ENCODE data around the gene WDR45B. TPM values are rescaled to one million over a fixed set of nuclear protein-coding genes. Genes with fewer than 3 reads are reported as not detected.

WDR45B gene
- polyA plus RNA-seq, 1 of the 3 experiments (the other 2 are of a cell fraction): 171 TPM

- Histone ChIP-seq H3K36me3 (replicated peaks in 1 of 2; ENCODE audit: control insufficient read depth in 1 of 2, insufficient read depth in 2 of 2, low read length in 1 of 2) (no peaks in the 10 kb centered on the region), H4K20me1 (ENCODE audit: insufficient read depth) (no peaks in the 10 kb centered on the region), H3K27ac (ENCODE audit: low read depth in 2 of 2, low read length in 1 of 2) (no peak overlapping the region), H3K79me2 (ENCODE audit: insufficient read depth) (no peaks in the 10 kb centered on the region), H2AFZ (ENCODE audit: low read depth) (no peak overlapping the region), H3K4me2 (no peak overlapping the region), H3K27me3 (ENCODE audit: insufficient read depth) (no peaks in the 10 kb centered on the region), H3K4me1 (ENCODE audit: control insufficient read depth in 1 of 2, insufficient read depth in 2 of 2, low read depth in 1 of 2, low read length in 1 of 2) (no peaks in the 10 kb centered on the region), H3K4me3 (ENCODE audit: low read depth in 2 of 2, low read length in 1 of 2) (no peak overlapping the region), H3K9me3 (peaks cover 6% of the 10 kb centered on the region), H3K9me2 (no peaks in the 10 kb centered on the region), H3K9ac (no peak overlapping the region), H3F3A (replicated peaks; ENCODE audit: insufficient read depth) (no peaks in the 10 kb centered on the region)
- TF ChIP-seq EZH2phosphoT487 (IDR thresholded peaks at IDR 0.05; ENCODE audit: borderline replicate concordance, low read depth) (no peak), POLR2AphosphoS5 (IDR thresholded peaks at IDR 0.05; ENCODE audit: low read depth, low read length) (no peak), SMC3 (IDR thresholded peaks at IDR 0.05; ENCODE audit: low read depth, low read length) (no peak), FOXJ3 (CRISPR knock-in tag; IDR thresholded peaks at IDR 0.05) (no peak), MEF2A (IDR thresholded peaks at IDR 0.05; ENCODE audit: borderline replicate concordance, low read depth) (no peak), FOXM1 (IDR thresholded peaks at IDR 0.05; ENCODE audit: low read depth) (no peak), NFIC (IDR thresholded peaks at IDR 0.05; ENCODE audit: borderline replicate concordance) (no peak)
- TF ChIP-seq, protein P1, sequence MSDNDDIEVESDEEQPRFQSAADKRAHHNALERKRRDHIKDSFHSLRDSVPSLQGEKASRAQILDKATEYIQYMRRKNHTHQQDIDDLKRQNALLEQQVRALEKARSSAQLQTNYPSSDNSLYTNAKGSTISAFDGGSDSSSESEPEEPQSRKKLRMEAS (IDR thresholded peaks at IDR 0.05; ENCODE audit: low read depth): no peak
- 87% methylated on average over 13 of the region's 13 CpGs for WGBS (ENCODE audit: low lambda C conversion rate)
- ChIA-PET CTCF (interaction anchor here (1.4 kb wide), 1 partner anchor 16 kb away, joined by 3 read pairs; no protein-coding TSS in a partner anchor), POLR2A (no interaction called here)
- no peak for DNase-seq
Observed at GRCh38 chr17:82684228-82684841, 36.1 kb upstream of the WDR45B start.

DNA sequence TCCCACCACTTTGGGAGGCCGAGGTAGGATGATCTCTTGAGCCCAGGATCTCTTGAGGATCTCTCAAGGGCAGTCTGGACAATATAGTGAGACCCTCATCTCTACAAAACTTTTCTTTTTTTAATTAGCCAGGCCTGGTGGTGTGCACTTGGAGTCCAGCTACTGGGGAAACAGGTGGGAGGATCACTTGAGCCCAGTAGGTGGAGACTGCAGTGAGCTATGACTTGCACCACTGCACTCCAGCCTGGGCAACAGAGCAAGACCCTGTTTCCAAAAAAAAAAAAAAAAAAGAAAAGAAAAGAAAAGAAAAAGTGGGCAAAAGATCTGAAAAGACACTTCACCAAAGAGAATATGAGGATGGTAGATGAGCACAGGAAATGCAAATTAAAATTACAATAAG, 35.3 kb upstream of the WDR45B start:
- TF ChIP-seq GATA2 (CRISPR knock-in tag; IDR thresholded peaks at IDR 0.05) (no peak), ELF1 (IDR thresholded peaks at IDR 0.05) (no peak), JUND (IDR thresholded peaks at IDR 0.05) (no peak), FOSL2 (IDR thresholded peaks at IDR 0.05; ENCODE audit: borderline replicate concordance, low read depth) (no peak), FOXM1 (IDR thresholded peaks at IDR 0.05; ENCODE audit: low read depth) (no peak), NRF1 (IDR thresholded peaks at IDR 0.05; ENCODE audit: low read depth, low read length) (no peak), RFX5 (IDR thresholded peaks at IDR 0.05; ENCODE audit: low read length) (no peak), POLR2AphosphoS5 (IDR thresholded peaks at IDR 0.05; ENCODE audit: low read depth, low read length) (no peak), GABPA (IDR thresholded peaks at IDR 0.05; ENCODE audit: low read depth) (no peak), FOXJ3 (CRISPR knock-in tag; IDR thresholded peaks at IDR 0.05) (no peak), RCOR1 (IDR thresholded peaks at IDR 0.05; ENCODE audit: low read length) (no peak)
- TF ChIP-seq, protein P2, sequence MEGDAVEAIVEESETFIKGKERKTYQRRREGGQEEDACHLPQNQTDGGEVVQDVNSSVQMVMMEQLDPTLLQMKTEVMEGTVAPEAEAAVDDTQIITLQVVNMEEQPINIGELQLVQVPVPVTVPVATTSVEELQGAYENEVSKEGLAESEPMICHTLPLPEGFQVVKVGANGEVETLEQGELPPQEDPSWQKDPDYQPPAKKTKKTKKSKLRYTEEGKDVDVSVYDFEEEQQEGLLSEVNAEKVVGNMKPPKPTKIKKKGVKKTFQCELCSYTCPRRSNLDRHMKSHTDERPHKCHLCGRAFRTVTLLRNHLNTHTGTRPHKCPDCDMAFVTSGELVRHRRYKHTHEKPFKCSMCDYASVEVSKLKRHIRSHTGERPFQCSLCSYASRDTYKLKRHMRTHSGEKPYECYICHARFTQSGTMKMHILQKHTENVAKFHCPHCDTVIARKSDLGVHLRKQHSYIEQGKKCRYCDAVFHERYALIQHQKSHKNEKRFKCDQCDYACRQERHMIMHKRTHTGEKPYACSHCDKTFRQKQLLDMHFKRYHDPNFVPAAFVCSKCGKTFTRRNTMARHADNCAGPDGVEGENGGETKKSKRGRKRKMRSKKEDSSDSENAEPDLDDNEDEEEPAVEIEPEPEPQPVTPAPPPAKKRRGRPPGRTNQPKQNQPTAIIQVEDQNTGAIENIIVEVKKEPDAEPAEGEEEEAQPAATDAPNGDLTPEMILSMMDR (IDR thresholded peaks at IDR 0.05): no peak
- TF ChIP-seq, protein P1 (IDR thresholded peaks at IDR 0.05; ENCODE audit: low read depth): no peak
- TF ChIP-seq, protein P3, sequence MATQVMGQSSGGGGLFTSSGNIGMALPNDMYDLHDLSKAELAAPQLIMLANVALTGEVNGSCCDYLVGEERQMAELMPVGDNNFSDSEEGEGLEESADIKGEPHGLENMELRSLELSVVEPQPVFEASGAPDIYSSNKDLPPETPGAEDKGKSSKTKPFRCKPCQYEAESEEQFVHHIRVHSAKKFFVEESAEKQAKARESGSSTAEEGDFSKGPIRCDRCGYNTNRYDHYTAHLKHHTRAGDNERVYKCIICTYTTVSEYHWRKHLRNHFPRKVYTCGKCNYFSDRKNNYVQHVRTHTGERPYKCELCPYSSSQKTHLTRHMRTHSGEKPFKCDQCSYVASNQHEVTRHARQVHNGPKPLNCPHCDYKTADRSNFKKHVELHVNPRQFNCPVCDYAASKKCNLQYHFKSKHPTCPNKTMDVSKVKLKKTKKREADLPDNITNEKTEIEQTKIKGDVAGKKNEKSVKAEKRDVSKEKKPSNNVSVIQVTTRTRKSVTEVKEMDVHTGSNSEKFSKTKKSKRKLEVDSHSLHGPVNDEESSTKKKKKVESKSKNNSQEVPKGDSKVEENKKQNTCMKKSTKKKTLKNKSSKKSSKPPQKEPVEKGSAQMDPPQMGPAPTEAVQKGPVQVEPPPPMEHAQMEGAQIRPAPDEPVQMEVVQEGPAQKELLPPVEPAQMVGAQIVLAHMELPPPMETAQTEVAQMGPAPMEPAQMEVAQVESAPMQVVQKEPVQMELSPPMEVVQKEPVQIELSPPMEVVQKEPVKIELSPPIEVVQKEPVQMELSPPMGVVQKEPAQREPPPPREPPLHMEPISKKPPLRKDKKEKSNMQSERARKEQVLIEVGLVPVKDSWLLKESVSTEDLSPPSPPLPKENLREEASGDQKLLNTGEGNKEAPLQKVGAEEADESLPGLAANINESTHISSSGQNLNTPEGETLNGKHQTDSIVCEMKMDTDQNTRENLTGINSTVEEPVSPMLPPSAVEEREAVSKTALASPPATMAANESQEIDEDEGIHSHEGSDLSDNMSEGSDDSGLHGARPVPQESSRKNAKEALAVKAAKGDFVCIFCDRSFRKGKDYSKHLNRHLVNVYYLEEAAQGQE (IDR thresholded peaks at IDR 0.05; ENCODE audit: low read depth, low read length): no peak
- no peak for DNase-seq
- Histone ChIP-seq H3K9me3 (peaks cover 6% of the 10 kb centered on the region), H3K9ac (no peak overlapping the region), H3K36me3 (replicated peaks in 1 of 2; ENCODE audit: control insufficient read depth in 1 of 2, insufficient read depth in 2 of 2, low read length in 1 of 2) (no peaks in the 10 kb centered on the region), H2AFZ (ENCODE audit: low read depth) (no peak overlapping the region), H3K9me2 (no peaks in the 10 kb centered on the region), H3K4me1 (ENCODE audit: control insufficient read depth in 1 of 2, insufficient read depth in 2 of 2, low read depth in 1 of 2, low read length in 1 of 2) (no peaks in the 10 kb centered on the region), H3K4me2 (no peak overlapping the region), H3K27ac (ENCODE audit: low read depth in 2 of 2, low read length in 1 of 2) (no peak overlapping the region), H3K27me3 (ENCODE audit: insufficient read depth) (no peaks in the 10 kb centered on the region), H4K20me1 (ENCODE audit: insufficient read depth) (no peaks in the 10 kb centered on the region), H3K79me2 (ENCODE audit: insufficient read depth) (no peaks in the 10 kb centered on the region), H3K4me3 (ENCODE audit: low read depth in 2 of 2, low read length in 1 of 2) (no peak overlapping the region), H3F3A (replicated peaks; ENCODE audit: insufficient read depth) (no peaks in the 10 kb centered on the region)
- WGBS (ENCODE audit: low lambda C conversion rate): 76% methylated on average over 1 of the region's 1 CpG
- ChIA-PET CTCF (no interaction called here), POLR2A (no interaction called here)

All from SK-N-SH (cell line).